Measurements from ENCODE around the gene PEAK3.

GRCh38 chr19:2308114-2308556 is 26.2 kb upstream of the PEAK3 start, which contains the start of gene LINGO3:
- TF ChIP-seq, protein P1, sequence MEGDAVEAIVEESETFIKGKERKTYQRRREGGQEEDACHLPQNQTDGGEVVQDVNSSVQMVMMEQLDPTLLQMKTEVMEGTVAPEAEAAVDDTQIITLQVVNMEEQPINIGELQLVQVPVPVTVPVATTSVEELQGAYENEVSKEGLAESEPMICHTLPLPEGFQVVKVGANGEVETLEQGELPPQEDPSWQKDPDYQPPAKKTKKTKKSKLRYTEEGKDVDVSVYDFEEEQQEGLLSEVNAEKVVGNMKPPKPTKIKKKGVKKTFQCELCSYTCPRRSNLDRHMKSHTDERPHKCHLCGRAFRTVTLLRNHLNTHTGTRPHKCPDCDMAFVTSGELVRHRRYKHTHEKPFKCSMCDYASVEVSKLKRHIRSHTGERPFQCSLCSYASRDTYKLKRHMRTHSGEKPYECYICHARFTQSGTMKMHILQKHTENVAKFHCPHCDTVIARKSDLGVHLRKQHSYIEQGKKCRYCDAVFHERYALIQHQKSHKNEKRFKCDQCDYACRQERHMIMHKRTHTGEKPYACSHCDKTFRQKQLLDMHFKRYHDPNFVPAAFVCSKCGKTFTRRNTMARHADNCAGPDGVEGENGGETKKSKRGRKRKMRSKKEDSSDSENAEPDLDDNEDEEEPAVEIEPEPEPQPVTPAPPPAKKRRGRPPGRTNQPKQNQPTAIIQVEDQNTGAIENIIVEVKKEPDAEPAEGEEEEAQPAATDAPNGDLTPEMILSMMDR (IDR thresholded peaks at IDR 0.05) = no peak
- no peak for TF ChIP-seq POLR2A (IDR thresholded peaks at IDR 0.05)
